ENCODE data around the gene SPPL3.

- TF ChIP-seq CTCF (conservative IDR thresholded peaks at IDR 0.05; ENCODE audit: low read depth, low read length) = no peak
- no peak for TF ChIP-seq EZH2phosphoT487 (IDR thresholded peaks at IDR 0.05; ENCODE audit: borderline replicate concordance, low read length)
- no peak for TF ChIP-seq EZH2 (IDR thresholded peaks at IDR 0.05; ENCODE audit: low read length, unreplicated experiment)
These were observed 184.5 kb downstream of the SPPL3 start for GRCh38 chr12:120719496-120720233.

Data from PC-3 (cell line).